ENCODE measurements around the gene LTC4S. TPM values are rescaled to one million over a fixed set of nuclear protein-coding genes. Genes with fewer than 3 reads are reported as not detected.
A peak's percentile ranks its signal among the peaks of the same experiment; 100 is the strongest.

LTC4S gene
- total RNA-seq, 2 experiments from 2014 or later, result 0.29 TPM; not detected in 1

DNA sequence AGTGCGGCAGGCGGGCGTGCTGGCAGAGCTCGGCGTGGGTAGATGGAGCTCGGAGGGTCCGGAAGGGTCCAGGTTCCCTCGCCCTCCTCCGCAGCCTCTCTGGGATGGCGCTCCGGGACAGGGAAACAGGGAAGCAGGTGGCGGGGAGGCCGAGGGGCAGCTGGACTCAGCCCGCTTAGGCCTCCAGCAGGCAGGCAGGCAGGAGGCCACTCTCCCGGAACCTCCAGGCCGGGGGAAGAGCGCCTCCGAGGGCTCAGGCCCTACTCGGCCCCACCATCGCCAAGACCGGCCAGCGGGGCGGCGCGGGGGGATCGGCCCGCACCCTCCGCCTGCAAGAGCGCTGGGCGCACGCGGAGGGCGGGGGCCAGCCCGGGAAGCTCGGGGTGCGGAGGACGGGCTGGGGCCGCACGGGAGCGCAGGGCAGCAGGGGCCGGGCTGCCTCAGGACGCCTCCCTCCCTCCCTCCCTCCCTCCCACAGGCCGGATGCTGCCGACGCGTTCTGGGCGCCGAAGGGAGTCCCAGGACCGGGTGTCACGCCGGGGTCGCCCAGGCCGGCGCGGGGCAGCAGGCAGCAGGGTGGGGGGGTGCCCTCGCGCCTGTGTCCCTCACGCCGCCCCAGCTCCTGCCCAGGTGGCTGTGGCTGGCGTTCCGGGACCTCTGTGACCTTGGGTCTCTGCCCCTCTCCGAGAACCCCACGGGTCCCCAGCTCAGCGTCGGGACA, 11.9 kb downstream of the LTC4S start:
- H3K4me1 Mint-ChIP-seq, result peaks cover 30% of the 10 kb centered on the region
- H3K9me3 Mint-ChIP-seq, result no peaks in the 10 kb centered on the region
- peak overlapping the region; percentile 84 for H3K27ac Mint-ChIP-seq
- peaks cover 10% of the 10 kb centered on the region for H3K36me3 Mint-ChIP-seq
- peak; percentile 57 for DNase-seq
- H3K27me3 Mint-ChIP-seq, result no peaks in the 10 kb centered on the region
- peak overlapping the region; percentile 91 for H3K4me3 Mint-ChIP-seq

DNA sequence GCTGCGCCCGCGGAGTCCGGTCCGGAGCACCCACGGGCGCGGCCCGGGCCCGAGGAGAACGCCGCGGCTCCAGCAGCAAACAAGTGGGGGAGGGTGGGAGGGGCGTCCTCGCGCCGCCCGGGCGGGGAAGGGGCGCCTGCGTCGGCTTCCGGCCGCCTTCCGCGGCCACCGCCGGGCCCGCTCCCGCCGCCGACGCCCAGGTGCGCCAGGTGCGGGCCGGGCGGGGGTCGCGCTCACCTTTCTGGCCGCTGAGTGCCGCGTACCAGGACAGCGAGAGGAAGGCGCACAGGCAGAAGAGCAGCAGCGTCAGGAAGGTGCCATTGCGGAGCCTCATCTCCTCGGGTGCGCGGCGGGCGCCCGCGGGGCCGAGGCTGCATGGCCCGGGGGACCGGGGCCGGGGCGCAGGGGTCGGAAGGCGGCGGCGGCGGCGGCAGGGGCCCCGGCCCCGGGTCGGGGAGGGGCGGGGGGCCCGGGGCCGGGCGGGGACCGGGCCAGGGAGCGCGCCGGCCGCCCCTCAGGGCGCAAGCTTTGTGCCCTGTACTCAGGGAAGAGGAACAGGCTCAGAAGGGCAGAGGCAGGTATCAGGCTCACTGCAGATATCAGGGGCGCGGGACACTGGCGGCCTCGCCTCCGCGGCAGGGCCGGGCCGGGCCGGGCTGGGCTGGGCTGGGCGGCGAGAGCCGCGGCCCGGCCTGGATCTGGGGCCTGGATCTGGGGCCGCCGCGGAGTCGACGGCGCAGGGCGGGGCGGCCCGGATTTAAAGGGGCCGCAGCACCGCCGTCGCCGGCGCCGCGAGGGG, 12.7 kb downstream of the LTC4S start, which contains the start of gene MGAT4B:
Gene MGAT4B, minus strand, starts transcription at position 617 of the 799 bp plus-strand sequence. Its CDS starts 283 bp downstream, at position 334.
- H3K9me3 Mint-ChIP-seq, result no peaks in the 10 kb centered on the region
- DNase-seq, result peak; percentile 80
- H3K27ac Mint-ChIP-seq, result peak within 1 kb of the TSS; percentile 63
- H3K4me1 Mint-ChIP-seq, result peaks cover 30% of the 10 kb centered on the region
- H3K36me3 Mint-ChIP-seq, result peaks cover 17% of the 10 kb centered on the region
- no peaks in the 10 kb centered on the region for H3K27me3 Mint-ChIP-seq
- peak within 1 kb of the TSS; percentile 75 for H3K4me3 Mint-ChIP-seq

DNA sequence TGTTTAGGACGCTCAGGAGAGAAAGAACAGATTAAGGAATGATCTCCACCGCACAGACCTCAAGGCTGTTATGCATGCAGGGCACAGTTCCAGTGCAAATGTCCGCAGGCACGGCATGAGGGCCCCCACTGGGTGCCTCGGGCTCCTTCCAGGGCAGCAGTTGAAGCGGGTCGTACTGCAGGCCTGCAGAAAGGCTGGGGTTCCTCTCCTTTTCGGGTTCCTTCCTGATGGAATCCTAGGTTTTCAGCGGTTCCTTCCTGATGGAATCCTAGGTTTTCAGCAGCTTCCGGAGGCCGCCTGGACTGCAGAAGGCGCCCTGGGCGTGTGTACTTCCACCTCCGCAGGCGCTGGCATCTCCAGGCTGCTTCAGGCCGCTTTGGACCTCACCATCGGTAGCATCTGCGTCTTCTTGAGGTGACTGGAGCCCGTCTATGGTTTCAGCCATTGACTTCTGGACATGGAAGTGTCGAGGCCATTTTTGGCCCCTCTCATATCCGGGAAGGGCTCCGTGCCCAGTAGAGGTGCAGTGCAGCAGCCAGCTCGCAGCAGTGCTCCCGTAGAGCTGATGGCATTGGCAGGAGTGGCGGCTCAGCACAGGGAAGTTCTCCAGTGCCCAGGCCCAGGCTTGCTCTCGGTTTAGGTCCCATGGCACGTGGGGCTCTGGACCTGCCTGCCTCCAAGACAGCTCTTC, 18.5 kb downstream of the LTC4S start:
- no peak for DNase-seq
- no peaks in the 10 kb centered on the region for H3K4me1 Mint-ChIP-seq
- peaks cover under 1% of the 10 kb centered on the region for H3K27me3 Mint-ChIP-seq
- H3K27ac Mint-ChIP-seq, result no peak overlapping the region
- no peaks in the 10 kb centered on the region for H3K9me3 Mint-ChIP-seq
- no peak overlapping the region for H3K4me3 Mint-ChIP-seq
- peaks cover 26% of the 10 kb centered on the region for H3K36me3 Mint-ChIP-seq

DNA sequence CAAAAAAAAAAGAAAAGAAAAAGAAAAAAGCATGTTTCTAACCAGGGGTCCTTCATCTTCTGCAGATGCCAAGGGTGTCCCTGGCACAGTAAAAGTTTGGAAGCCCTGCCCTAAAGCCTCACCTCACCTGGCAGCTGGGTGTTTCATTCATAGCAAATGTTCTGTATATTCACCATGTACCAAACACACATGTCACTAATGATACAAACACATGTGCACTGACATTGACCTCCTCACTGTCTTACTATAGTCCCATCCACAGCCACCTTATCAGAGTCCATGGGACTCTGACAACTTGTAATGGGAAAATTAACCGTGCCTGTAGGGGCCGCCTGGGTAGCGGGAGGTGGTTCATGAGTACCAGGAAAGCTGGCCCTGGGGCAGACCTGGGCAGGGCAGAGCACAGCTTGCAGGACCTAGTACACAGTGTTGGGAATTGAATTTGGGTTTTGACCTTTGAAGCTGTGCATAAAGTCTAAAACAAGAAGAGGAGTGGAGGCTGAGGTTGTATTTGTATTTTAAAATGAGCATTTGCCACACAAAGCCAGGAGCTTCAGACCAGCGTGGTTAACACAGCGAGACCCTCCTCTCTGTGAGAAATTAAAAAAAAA, 19.3 kb downstream of the LTC4S start:
- H3K9me3 Mint-ChIP-seq, result no peaks in the 10 kb centered on the region
- peaks cover 6% of the 10 kb centered on the region for H3K27me3 Mint-ChIP-seq
- no peak overlapping the region for H3K4me3 Mint-ChIP-seq
- peaks cover 26% of the 10 kb centered on the region for H3K36me3 Mint-ChIP-seq
- H3K4me1 Mint-ChIP-seq, result peaks cover 5% of the 10 kb centered on the region
- H3K27ac Mint-ChIP-seq, result no peak overlapping the region
- DNase-seq, result no peak

DNA sequence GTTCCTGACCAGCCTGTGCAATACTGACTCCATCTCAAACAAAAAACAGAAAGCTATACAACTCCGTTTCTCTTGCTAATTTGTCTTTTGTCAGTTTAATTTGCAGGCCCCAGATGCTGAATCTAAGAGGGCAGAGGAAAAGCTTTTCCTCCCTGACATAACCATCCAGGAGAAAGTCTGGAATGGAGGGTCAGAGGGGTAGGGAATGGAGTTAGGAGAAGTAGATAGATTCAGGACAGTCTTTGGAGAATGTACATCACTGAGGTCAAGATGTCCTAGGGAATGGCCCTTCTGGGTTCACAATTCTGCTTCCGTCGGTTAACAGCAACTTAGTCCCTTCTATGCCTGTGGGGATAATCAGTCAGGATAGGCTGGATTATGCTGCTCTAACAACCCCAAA, 20.3 kb downstream of the LTC4S start:
- H3K36me3 Mint-ChIP-seq, result peaks cover 26% of the 10 kb centered on the region
- peaks cover 6% of the 10 kb centered on the region for H3K27me3 Mint-ChIP-seq
- DNase-seq, result no peak
- H3K4me1 Mint-ChIP-seq, result peaks cover 11% of the 10 kb centered on the region
- no peaks in the 10 kb centered on the region for H3K9me3 Mint-ChIP-seq
- no peak overlapping the region for H3K4me3 Mint-ChIP-seq
- no peak overlapping the region for H3K27ac Mint-ChIP-seq

DNA sequence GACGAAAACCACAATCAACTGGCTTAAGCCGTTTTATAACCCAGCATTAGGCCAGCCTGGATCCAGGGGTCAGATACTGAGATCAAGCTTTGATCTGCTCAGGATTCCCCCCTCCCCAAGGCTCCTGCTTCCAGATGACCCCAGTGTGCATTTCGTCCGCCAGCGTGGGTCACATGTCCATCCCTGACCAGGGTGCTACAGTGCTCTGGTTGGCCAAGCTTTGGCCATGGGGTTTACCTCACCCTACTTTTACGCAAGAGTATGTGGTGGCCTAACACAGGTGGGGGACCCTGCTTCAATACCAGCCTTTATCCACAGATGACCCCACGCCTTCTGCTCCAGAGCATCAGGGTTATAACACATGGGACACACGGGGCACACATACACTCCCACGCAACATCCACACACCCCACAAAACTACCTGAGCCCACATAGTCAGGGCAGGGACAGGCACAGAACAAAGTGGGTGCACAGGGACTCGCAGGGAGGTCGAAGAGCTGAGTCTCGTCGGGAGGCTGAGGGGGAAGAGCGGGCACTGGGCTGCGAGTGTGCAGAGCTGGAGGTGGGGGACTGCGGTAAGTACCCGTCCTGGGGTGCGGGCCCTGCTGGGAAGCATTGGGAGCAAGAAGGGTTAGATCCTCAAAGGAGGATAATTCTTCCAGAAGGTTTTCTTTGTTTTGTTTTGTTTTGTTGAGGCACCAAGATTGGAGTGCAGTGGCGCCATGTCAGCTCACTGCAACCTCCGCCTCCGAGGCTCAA, 21.9 kb downstream of the LTC4S start:
- Mint-ChIP-seq H3K4me3 (no peak overlapping the region), H3K27ac (no peak overlapping the region), H3K9me3 (no peaks in the 10 kb centered on the region), H3K27me3 (peaks cover 6% of the 10 kb centered on the region), H3K36me3 (peaks cover 22% of the 10 kb centered on the region), H3K4me1 (peaks cover 21% of the 10 kb centered on the region)
- DNase-seq, result no peak

DNA sequence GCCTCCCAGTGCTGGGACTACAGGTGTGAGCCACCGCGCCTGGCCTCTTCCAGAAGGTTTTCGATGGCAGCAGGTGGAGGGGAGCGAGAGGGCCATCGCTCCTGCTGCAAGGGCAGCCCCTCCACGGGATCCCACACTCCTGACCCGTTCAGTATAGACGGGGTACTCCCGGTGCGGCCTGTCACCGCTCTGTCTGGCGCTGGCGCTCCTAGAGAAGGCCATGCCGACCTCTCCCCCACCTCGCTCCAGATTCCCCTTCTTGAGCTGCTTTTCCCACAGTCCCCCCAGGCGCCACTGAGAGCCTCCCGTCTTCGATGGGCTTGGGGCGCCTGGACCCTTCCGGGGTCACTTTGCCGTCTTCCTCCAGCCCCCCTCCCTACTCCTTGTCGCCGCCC, 22.6 kb downstream of the LTC4S start:
- H3K4me3 Mint-ChIP-seq, result no peak overlapping the region
- peaks cover 15% of the 10 kb centered on the region for H3K36me3 Mint-ChIP-seq
- peaks cover 6% of the 10 kb centered on the region for H3K27me3 Mint-ChIP-seq
- no peak for DNase-seq
- peaks cover 21% of the 10 kb centered on the region for H3K4me1 Mint-ChIP-seq
- no peak overlapping the region for H3K27ac Mint-ChIP-seq
- H3K9me3 Mint-ChIP-seq, result no peaks in the 10 kb centered on the region

DNA sequence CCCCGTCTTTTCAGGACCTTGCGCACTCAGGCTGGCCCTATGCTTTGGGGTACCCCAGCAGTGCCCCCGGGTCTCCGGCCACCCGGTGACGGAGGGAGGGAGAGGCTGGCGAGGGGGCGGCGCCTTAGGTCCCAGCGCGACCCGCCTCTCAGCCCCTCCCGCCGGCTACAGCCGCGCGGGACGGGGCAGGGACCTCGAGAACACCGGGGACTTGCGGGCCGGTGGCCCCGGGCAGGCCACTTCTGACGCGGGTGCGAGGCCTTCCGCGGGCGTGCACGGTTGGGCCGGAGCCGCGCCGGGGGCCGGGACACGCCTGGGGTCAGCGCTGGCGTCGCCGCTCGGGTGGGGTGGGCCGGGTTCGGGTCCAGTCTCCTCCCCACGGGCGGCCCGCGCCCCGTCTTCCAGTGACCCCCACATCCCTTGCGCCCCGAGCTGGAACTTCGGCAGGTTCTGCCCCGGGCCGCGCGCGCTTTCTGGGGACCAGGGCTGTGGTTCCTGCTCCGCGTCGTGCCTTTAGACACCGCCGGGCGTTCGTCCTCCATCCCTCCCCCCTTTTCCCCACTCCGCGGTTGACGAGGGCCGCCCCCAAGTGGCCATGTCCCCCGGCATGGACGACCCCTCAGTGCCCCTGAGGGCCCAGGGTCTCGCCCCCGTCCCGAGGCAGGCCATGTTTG, 23.1 kb downstream of the LTC4S start:
- Mint-ChIP-seq H3K27me3 (peaks cover 6% of the 10 kb centered on the region), H3K4me1 (peaks cover 21% of the 10 kb centered on the region), H3K27ac (no peak overlapping the region), H3K4me3 (peak overlapping the region; percentile 18), H3K9me3 (no peaks in the 10 kb centered on the region), H3K36me3 (peaks cover 11% of the 10 kb centered on the region)
- DNase-seq, result no peak

DNA sequence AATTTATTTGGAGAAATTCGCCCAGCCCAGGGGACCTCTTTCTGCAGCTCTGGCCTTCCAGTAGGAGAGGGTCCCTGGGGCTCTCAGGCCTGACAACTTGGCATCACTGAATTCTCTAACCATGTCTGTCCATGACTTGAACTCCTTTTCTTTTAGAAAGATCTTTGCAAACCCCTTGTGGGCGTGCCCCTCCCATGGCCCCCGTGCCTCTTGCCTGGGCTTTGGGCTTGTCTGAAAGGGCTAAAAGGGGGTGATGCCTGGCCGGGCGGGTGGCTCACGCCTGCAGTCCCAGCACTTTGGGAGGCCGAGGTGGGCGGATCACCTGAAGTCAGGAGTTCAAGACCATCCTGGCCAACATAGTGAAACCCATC, 23.7 kb downstream of the LTC4S start:
- Mint-ChIP-seq H3K27me3 (peaks cover 6% of the 10 kb centered on the region), H3K36me3 (peaks cover 12% of the 10 kb centered on the region), H3K27ac (no peak overlapping the region), H3K9me3 (no peaks in the 10 kb centered on the region), H3K4me3 (peak overlapping the region; percentile 18), H3K4me1 (peaks cover 26% of the 10 kb centered on the region)
- no peak for DNase-seq

DNA sequence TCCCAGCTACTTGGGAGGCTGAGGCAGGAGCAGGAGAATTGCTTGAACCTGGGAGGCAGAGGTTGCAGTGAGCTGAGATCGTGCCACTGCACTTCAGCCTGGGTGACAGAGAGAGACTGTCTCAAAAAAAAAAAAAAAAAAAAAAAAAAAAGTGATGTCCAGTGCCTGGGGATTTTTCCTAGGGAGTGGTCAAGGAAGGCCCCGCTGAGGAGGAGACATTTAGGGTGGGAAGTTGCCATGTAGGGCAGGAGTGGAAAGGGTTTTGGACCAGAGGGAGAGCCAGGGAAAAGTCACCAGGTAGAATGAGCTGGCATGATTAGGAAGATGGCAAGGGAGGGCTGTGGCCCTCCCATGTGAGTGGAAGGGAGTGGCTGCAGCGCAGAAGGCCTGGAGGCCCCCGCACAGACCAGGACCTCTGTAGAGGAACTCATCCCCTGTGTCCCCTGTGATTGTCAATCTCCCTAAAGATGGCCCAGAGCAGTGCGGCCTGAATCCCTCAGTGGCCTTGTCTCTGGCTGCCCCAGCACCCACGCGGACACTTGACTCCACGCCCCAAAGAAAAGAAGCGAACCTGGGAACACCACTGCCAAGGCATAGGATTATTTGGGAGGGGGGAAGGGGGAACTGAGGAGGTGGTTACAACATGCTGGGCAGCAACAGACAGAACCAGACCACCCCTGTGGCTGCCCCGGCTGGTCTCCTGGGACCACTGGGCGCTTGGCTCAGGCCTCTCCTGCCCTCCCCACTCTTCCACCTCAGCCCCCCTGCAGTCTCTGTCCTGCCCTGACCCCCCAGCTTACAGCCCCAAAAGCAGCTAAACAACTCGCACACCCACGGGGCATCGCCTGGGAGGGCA, 24.3 kb downstream of the LTC4S start:
- Mint-ChIP-seq H3K27ac (peak overlapping the region; percentile 81), H3K4me3 (peak overlapping the region; percentile 76), H3K27me3 (peaks cover 6% of the 10 kb centered on the region), H3K4me1 (peaks cover 32% of the 10 kb centered on the region), H3K9me3 (no peaks in the 10 kb centered on the region), H3K36me3 (peaks cover 13% of the 10 kb centered on the region)
- no peak for DNase-seq

DNA sequence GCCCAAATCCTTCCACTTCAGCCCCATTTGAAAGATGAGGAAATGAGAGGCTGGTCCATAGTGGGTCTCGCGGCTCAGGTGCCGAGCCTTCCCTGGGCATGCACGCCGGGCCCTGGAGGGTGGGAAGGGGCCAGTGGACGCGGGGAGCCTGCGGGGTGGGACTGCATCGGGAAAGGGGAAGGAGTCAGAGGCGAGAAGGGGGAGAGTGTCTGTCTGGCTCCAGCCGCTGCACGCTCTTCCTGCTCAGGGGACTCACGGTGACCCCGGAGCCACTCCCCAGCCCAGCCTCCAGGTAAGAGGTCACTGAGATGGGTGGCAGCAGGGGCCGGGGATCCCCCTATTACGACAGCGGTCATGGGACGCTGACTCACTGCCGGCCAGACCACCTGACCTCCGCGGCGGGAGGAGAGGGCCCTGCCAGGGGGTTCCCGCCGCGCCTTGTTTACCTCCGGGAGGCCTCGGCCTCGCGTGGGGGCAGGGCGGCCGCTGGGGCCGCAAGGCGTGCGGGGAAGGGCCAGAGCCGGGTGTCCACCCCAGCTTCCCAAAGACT, 25.0 kb downstream of the LTC4S start:
- Mint-ChIP-seq H3K4me3 (peak overlapping the region; percentile 76), H3K27me3 (peaks cover 6% of the 10 kb centered on the region), H3K4me1 (peaks cover 36% of the 10 kb centered on the region), H3K36me3 (peaks cover 17% of the 10 kb centered on the region), H3K9me3 (no peaks in the 10 kb centered on the region), H3K27ac (peak overlapping the region; percentile 91)
- DNase-seq, result peak; percentile 93

DNA sequence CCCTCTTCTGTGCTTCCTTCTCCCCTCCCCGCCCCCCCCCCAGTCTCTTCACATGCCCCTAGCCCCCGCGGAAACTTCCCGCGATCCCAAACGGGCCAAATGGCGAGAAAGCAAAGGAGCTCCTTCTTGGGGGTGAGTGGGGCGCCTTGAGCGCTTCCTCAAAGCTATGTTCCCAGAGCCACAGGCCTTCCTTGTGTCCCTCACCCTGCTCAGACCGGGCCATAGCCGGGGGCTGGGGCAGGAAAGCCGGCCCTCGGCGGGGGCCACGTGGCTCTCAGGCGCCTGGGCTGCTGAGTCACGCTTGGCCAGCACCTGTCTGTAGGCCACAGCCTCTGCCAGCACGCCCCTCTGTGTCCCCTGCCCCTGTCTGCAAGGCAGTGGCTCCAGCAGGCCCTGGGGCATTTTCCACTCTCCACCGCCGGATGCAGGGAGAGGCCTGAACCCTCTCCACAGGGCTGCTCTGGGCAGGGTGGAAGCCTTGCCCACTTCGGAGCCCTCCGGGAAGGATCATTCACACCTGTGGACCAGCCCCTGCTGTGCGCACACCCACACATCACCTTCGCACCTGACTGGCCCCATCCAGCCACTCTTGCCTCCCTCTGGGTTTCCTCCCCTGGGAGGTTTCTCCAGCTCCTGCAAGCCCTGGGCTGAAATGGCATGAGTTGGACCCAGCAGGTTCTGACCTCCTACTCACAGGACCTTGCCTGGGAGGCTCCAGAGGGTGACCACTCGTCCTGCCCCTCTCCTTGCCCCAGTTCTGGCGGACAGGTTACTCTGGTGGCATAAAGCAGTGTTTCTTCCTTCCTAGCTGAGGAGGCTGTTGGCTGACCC, 25.7 kb downstream of the LTC4S start:
- peaks cover 17% of the 10 kb centered on the region for H3K36me3 Mint-ChIP-seq

More for the DNA sequence above, 25.7 kb downstream of the LTC4S start:
- Mint-ChIP-seq H3K4me1 (peaks cover 36% of the 10 kb centered on the region), H3K9me3 (no peaks in the 10 kb centered on the region), H3K27me3 (peaks cover 6% of the 10 kb centered on the region), H3K4me3 (peak overlapping the region; percentile 77), H3K27ac (peak overlapping the region; percentile 91)
- peak; percentile 66 for DNase-seq
